Measurements from ENCODE around the gene CYP3A4. TPM values are rescaled to one million over a fixed set of nuclear protein-coding genes. Genes with fewer than 3 reads are reported as not detected.
"Not testable (repeated sequence)": the region's sequence is repeated elsewhere in the genome, so short reads cannot be mapped to it uniquely, and the experiment has no call there.

Gene CYP3A4
- total RNA-seq, 5 donors from 2014 or later (not counting 1 experiment from before 2014, with no cell fraction given): 0.16 to 0.66 (median 0.53) TPM; not detected in 2

DNA sequence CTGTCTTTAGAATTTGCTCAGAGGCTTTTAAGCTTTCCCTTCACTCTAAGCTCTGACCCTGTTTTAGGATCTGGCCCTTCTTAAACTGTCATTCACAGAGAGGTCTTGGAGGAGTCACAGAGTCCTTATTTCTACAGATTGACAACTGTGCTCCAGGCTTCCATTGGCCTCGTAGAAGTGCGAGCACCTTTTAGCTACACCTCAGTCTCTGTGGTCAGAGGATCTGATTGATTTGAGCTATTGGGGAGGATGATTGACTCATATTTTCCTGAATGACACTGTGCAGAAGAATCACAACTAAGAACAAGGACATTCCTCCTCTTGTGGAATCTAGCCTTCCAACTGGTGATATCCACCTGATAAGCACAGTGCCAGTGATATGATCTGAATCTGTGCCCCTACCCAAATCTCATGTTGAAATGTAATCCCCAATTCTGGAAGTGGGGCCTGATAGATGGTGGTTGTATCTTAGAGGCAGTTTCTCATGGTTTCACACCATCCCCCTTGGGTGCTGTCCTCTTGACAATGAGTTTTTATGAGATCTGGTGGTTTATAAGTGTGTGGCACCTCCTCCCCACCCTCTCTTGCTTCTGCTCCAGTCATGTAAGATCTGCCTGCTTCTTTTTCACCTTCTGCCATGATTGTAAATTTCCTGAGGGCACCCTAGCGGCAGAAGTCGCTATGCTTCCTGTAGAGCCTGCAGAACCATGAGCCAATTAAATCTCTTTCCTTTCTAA, 52.2 kb downstream of the CYP3A4 start:
- Mint-ChIP-seq H3K27me3 (no peaks in the 10 kb centered on the region), H3K27ac (no peak overlapping the region), H3K36me3 (peaks cover 12% of the 10 kb centered on the region), H3K4me3 (no peak overlapping the region), H3K9me3 (no peaks in the 10 kb centered on the region), H3K4me1 (no peaks in the 10 kb centered on the region)
- DNase-seq: no peak
- CTCF ChIA-PET: no interaction called here
- Histone ChIP-seq H3K4me3 (ENCODE audit: control insufficient read depth in 1 of 2, extremely low read depth in 1 of 2, low read length in 1 of 2) (no peak overlapping the region), H3K4me1 (ENCODE audit: control insufficient read depth in 1 of 2, extremely low read depth in 1 of 2, insufficient read depth in 2 of 2, low read length in 2 of 2) (no peaks in the 10 kb centered on the region), H3K27me3 (replicated peaks in 1 of 2; ENCODE audit: control insufficient read depth in 2 of 2, extremely low read depth in 1 of 2, insufficient read depth in 2 of 2, low read length in 1 of 2) (no peaks in the 10 kb centered on the region), H3K27ac (ENCODE audit: low read length) (no peak overlapping the region), H3K36me3 (ENCODE audit: control insufficient read depth in 2 of 2, extremely low read depth in 1 of 2, insufficient read depth in 1 of 2, low read length in 1 of 2) (no peaks in the 10 kb centered on the region), H3K9me3 (no peaks in the 10 kb centered on the region)
- no peak for ATAC-seq (replicated peaks in 1 of 4)
- WGBS (ENCODE audit: insufficient coverage): no CpG with 5 or more reads among the region's 4 CpGs
- POLR2A ChIA-PET: no interaction called here

DNA sequence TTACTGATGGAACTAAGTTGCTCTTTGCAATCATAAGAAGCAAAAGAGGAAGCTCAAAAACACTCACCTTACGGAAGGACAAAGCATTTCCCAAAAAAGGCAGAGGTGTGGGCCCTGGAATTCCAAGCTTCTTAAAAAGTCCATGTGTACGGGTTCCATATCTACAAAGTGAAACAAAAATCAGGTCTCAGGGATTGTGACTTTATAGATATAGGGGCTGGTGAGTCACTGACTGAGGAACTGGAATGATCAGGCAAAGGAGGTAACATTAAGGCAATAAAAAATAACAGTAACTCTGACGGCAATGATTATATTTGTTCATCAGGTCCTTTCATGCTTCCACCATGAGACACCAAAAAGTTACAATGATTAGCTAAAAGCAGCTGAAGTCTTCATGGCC, 53.0 kb downstream of the CYP3A4 start:
- no peaks in the 10 kb centered on the region for H3K9me3 ChIP-seq
- CTCF ChIA-PET: no interaction called here
- H3K36me3 ChIP-seq (ENCODE audit: control insufficient read depth in 2 of 2, extremely low read depth in 1 of 2, insufficient read depth in 1 of 2, low read length in 1 of 2): no peaks in the 10 kb centered on the region
- Mint-ChIP-seq H3K4me3 (no peak overlapping the region), H3K9me3 (no peaks in the 10 kb centered on the region), H3K27me3 (no peaks in the 10 kb centered on the region), H3K27ac (no peak overlapping the region), H3K36me3 (peaks cover 4% of the 10 kb centered on the region), H3K4me1 (no peaks in the 10 kb centered on the region)
- no peak overlapping the region for H3K27ac ChIP-seq (ENCODE audit: low read length)
- no peaks in the 10 kb centered on the region for H3K4me1 ChIP-seq (ENCODE audit: control insufficient read depth in 1 of 2, extremely low read depth in 1 of 2, insufficient read depth in 2 of 2, low read length in 2 of 2)
- WGBS (ENCODE audit: insufficient coverage): 86% methylated on average over 1 of the region's 3 CpGs
- no peaks in the 10 kb centered on the region for H3K27me3 ChIP-seq (replicated peaks in 1 of 2; ENCODE audit: control insufficient read depth in 2 of 2, extremely low read depth in 1 of 2, insufficient read depth in 2 of 2, low read length in 1 of 2)
- no peak for DNase-seq
- H3K4me3 ChIP-seq (ENCODE audit: control insufficient read depth in 1 of 2, extremely low read depth in 1 of 2, low read length in 1 of 2): no peak overlapping the region
- no peak for ATAC-seq (replicated peaks in 1 of 4)
- POLR2A ChIA-PET: no interaction called here

DNA sequence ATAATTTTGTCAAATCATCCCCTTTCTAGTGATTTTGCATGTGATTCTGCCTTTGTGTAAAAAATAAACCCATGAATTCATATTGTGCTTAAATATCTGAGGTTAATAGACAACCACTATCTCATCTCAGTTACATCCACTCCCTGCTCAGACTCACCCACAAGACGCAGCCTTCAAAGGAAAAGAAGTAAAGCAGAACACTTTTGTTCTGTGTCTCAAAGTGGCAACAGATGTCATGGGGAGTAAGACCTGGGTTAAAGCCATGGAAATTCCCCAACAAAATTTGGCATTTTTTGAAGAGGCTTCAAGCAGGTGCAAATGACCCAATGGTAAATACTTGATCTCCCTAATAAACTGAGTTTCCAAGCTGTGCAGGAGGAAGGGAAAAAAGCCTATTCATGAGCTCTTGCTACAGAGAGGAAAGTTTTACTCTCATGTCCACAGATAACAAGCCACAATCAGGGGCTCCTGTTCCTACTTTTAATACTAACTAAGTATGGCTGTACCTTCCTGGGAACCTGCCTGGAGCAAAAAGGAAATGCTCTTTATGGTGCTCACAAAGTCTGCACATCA, 53.7 kb downstream of the CYP3A4 start:
- Mint-ChIP-seq H3K4me3 (no peak overlapping the region), H3K4me1 (no peaks in the 10 kb centered on the region), H3K27ac (no peak overlapping the region), H3K36me3 (peaks cover under 1% of the 10 kb centered on the region), H3K9me3 (no peaks in the 10 kb centered on the region), H3K27me3 (no peaks in the 10 kb centered on the region)
- ATAC-seq (replicated peaks in 1 of 4) (no peak), DNase-seq (no peak)
- WGBS (ENCODE audit: insufficient coverage): no CpG with 5 or more reads among the region's 1 CpG
- Histone ChIP-seq H3K4me1 (ENCODE audit: control insufficient read depth in 1 of 2, extremely low read depth in 1 of 2, insufficient read depth in 2 of 2, low read length in 2 of 2) (no peaks in the 10 kb centered on the region), H3K4me3 (ENCODE audit: control insufficient read depth in 1 of 2, extremely low read depth in 1 of 2, low read length in 1 of 2) (no peak overlapping the region), H3K36me3 (ENCODE audit: control insufficient read depth in 2 of 2, extremely low read depth in 1 of 2, insufficient read depth in 1 of 2, low read length in 1 of 2) (no peaks in the 10 kb centered on the region), H3K27ac (ENCODE audit: low read length) (no peak overlapping the region), H3K27me3 (replicated peaks in 1 of 2; ENCODE audit: control insufficient read depth in 2 of 2, extremely low read depth in 1 of 2, insufficient read depth in 2 of 2, low read length in 1 of 2) (no peaks in the 10 kb centered on the region), H3K9me3 (no peaks in the 10 kb centered on the region)
- CTCF ChIA-PET: no interaction called here
- POLR2A ChIA-PET: no interaction called here

DNA sequence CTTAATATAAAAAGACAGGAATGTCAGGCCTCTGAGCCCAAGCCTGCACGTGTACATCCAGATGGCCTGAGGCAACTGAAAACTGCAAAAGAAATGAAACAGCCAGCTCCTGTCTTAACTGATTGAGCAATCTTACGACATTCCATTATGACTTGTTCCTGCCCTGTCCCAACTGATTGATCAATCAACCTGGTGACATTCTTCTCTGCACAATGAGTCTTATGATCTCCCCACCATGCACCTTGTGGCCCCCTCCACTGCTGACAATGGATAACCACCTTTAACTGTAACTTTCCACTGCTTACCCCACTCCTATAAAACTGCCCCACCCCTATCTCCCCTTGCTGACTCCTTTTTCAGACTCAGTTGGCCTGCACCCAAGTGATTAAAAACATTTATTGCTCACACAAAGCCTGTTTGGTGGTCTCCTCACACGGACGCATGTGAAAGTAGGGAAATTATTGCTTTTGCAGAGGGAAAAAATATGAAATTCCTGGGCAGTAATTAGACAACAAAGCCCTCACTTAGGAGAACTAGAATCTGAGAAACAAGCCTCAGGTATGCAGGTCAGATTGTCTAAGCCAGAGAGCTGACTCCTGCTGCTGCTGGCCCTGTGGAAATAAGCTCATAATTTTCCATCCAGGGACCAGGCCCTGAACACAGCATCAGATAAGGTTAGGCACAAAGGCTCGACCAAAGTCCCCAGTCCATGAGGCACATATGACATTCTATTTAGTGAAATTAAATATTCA, 54.3 kb downstream of the CYP3A4 start:
- 45% methylated on average over 2 of the region's 5 CpGs for WGBS (ENCODE audit: insufficient coverage)
- no peaks in the 10 kb centered on the region for H3K36me3 ChIP-seq (ENCODE audit: control insufficient read depth in 2 of 2, extremely low read depth in 1 of 2, insufficient read depth in 1 of 2, low read length in 1 of 2)
- no peak overlapping the region for H3K4me3 ChIP-seq (ENCODE audit: control insufficient read depth in 1 of 2, extremely low read depth in 1 of 2, low read length in 1 of 2)
- H3K4me1 Mint-ChIP-seq: no peaks in the 10 kb centered on the region
- H3K27me3 ChIP-seq (replicated peaks in 1 of 2; ENCODE audit: control insufficient read depth in 2 of 2, extremely low read depth in 1 of 2, insufficient read depth in 2 of 2, low read length in 1 of 2): no peaks in the 10 kb centered on the region
- no peaks in the 10 kb centered on the region for H3K27me3 Mint-ChIP-seq
- H3K9me3 ChIP-seq: no peaks in the 10 kb centered on the region
- CTCF ChIA-PET: no interaction called here
- no peaks in the 10 kb centered on the region for H3K36me3 Mint-ChIP-seq
- no peak overlapping the region for H3K27ac ChIP-seq (ENCODE audit: low read length)
- H3K4me1 ChIP-seq (ENCODE audit: control insufficient read depth in 1 of 2, extremely low read depth in 1 of 2, insufficient read depth in 2 of 2, low read length in 2 of 2): no peaks in the 10 kb centered on the region
- H3K9me3 Mint-ChIP-seq: no peaks in the 10 kb centered on the region
- no peak overlapping the region for H3K4me3 Mint-ChIP-seq
- DNase-seq (no peak), ATAC-seq (replicated peaks in 1 of 4) (no peak)
- POLR2A ChIA-PET: no interaction called here
- H3K27ac Mint-ChIP-seq: no peak overlapping the region

DNA sequence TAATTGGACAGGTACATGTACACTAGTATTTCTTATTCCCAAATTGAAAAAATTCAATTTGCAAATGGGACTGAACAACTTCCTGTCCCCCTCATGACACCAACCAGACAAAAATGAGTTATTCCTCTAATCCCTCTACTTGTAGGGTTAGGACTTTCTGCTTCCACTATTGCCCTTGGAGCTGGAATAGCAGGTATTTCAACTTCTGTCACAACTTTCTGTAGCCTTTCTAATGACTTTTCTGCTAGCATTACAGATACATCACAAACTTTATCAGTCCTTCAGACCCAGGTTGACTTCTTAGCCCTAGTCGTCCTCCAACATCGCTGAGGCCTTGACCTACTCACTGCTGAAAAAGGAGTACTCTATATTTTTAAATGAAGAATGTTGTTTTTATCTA, 55.4 kb downstream of the CYP3A4 start:
- ChIA-PET POLR2A (no interaction called here), CTCF (no interaction called here)
- H3K27ac Mint-ChIP-seq: no peak overlapping the region
- H3K4me3 ChIP-seq (ENCODE audit: control insufficient read depth in 1 of 2, extremely low read depth in 1 of 2, low read length in 1 of 2): no peak overlapping the region
- DNase-seq: no peak
- no peaks in the 10 kb centered on the region for H3K9me3 Mint-ChIP-seq
- ATAC-seq (replicated peaks in 1 of 4): no peak
- no peaks in the 10 kb centered on the region for H3K4me1 ChIP-seq (ENCODE audit: control insufficient read depth in 1 of 2, extremely low read depth in 1 of 2, insufficient read depth in 2 of 2, low read length in 2 of 2)
- H3K36me3 ChIP-seq (ENCODE audit: control insufficient read depth in 2 of 2, extremely low read depth in 1 of 2, insufficient read depth in 1 of 2, low read length in 1 of 2): no peaks in the 10 kb centered on the region
- no CpG with 5 or more reads among the region's 2 CpGs for WGBS (ENCODE audit: insufficient coverage)
- no peaks in the 10 kb centered on the region for H3K9me3 ChIP-seq
- no peaks in the 10 kb centered on the region for H3K27me3 ChIP-seq (replicated peaks in 1 of 2; ENCODE audit: control insufficient read depth in 2 of 2, extremely low read depth in 1 of 2, insufficient read depth in 2 of 2, low read length in 1 of 2)
- no peak overlapping the region for H3K27ac ChIP-seq (ENCODE audit: low read length)
- no peak overlapping the region for H3K4me3 Mint-ChIP-seq
- H3K4me1 Mint-ChIP-seq: no peaks in the 10 kb centered on the region
- no peaks in the 10 kb centered on the region for H3K36me3 Mint-ChIP-seq
- peaks cover 0 to 2% of the 10 kb centered on the region in 2 donors for H3K27me3 Mint-ChIP-seq

DNA sequence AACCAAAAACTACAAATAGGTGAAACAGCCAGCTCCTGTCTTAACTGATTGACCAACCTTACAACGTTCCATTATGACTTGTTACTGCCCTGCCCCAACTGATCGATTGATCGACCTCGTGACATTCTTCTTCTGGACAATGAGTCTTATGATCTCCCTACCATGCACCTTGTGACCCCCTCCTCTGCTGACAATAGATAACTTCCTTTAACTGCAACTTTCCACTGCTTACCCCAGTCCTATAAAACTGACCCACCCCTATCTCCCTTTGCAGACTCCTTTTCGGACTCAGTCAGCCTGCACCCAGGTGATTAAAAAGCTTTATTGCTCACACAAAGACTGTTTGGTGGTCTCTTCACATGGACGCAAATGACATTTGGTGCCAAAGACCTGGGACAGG, 60.8 kb downstream of the CYP3A4 start:
- POLR2A ChIA-PET; H3K36me3 Mint-ChIP-seq; H3K4me1 ChIP-seq (ENCODE audit: control insufficient read depth in 1 of 2, extremely low read depth in 1 of 2, insufficient read depth in 2 of 2, low read length in 2 of 2); H3K36me3 ChIP-seq (ENCODE audit: control insufficient read depth in 2 of 2, extremely low read depth in 1 of 2, insufficient read depth in 1 of 2, low read length in 1 of 2); DNase-seq; H3K27ac ChIP-seq (ENCODE audit: low read length); H3K4me3 ChIP-seq (ENCODE audit: control insufficient read depth in 1 of 2, extremely low read depth in 1 of 2, low read length in 1 of 2); H3K9me3 ChIP-seq; H3K27ac Mint-ChIP-seq; H3K27me3 ChIP-seq (replicated peaks in 1 of 2; ENCODE audit: control insufficient read depth in 2 of 2, extremely low read depth in 1 of 2, insufficient read depth in 2 of 2, low read length in 1 of 2); H3K9me3 Mint-ChIP-seq; ATAC-seq (replicated peaks in 1 of 4); H3K4me3 Mint-ChIP-seq; H3K27me3 Mint-ChIP-seq; CTCF ChIA-PET: not testable (repeated sequence)
- peaks cover 13 to 15% (median 15%) of the 10 kb centered on the region in 3 donors for H3K4me1 Mint-ChIP-seq
- WGBS (ENCODE audit: insufficient coverage): 90% methylated on average over 6 of the region's 6 CpGs
